Esophagus squamous epithelium (tissue), 5 donors: ENCODE measurements around the gene TSNAX. TPM values are rescaled to one million over a fixed set of nuclear protein-coding genes. Genes with fewer than 3 reads are reported as not detected.

Source experiments
- DNase-seq: peaks from one replicate; lab custom pipeline; 2025; lab: John Stamatoyannopoulos, UW
- H3K27ac ChIP-seq, 4 donors: fragments of 200-600 bp; sonication (generic); one replicate each; pipeline ENCODE4 v1.5.1; 2016 to 2019; ENCODE audit warnings: mild to moderate bottlenecking in 1 of 4
- H3K27me3 ChIP-seq, 4 donors: fragments of 200-600 bp; sonication (generic); 1 replicate in 3 of 4; 2 replicates in 1 of 4; pipeline versions ENCODE4 v1.5.1 to v1.6.0; 2017 to 2021; ENCODE audit warnings: antibody characterized with exemption in 1 of 4
- H3K36me3 ChIP-seq, 3 donors: fragments of 200-600 bp; sonication (generic); one replicate each; pipeline ENCODE4 v1.5.1; 2016 to 2019
- H3K4me1 ChIP-seq, 3 donors: fragments of 200-600 bp; sonication (generic); one replicate each; pipeline ENCODE4 v1.5.1; 2017 to 2019
- H3K4me3 ChIP-seq, 4 donors: fragments of 200-600 bp; sonication (generic); 1 replicate in 3 of 4; 2 replicates in 1 of 4; pipeline ENCODE4 v1.5.1; 2016 to 2019; ENCODE audit warnings: mild to moderate bottlenecking in 2 of 4, moderate library complexity in 1 of 4
- H3K9me3 ChIP-seq, 3 donors: fragments of 200-600 bp; sonication (generic); one replicate each; pipeline ENCODE4 v1.5.1; 2016 to 2019
- POLR2A ChIP-seq, 4 donors: fragments of 450-650 bp; IDR thresholded peaks; one replicate each; pipeline ENCODE4 v1.6.1; 2017; ENCODE audit warnings: antibody characterized with exemption in 4 of 4, mild to moderate bottlenecking in 4 of 4, moderate library complexity in 3 of 4
- WGBS, 2 donors: methylation state at CpG; one replicate each; pipeline ENCODE4 v1.1.5; 2018; 5-methylcytosine and 5-hydroxymethylcytosine counted together
- intact Hi-C: fragments of 100-400 bp; cut with DNase I; formaldehyde crosslinking; loops from one replicate; pipeline ENCODE4 v1.15.0; 2022
- total RNA-seq, 4 donors: library from RNA; depleted of rRNA; stranded (reverse); fragments of >200 nt; gene quantifications; one replicate each; pipeline ENCODE4 v1.1.0, GENCODE V29; 2016
- TF ChIP-seq, protein P1 (sequence below), 6 experiments: fragments of 450-650 bp in 4 of 6; fragments of 200-600 bp in 2 of 6; sonication (generic) in 2 of 6; IDR thresholded peaks; one replicate each; pipeline ENCODE4 v1.5.1; 2016 to 2019; ENCODE audit warnings: antibody characterized with exemption in 6 of 6, mild to moderate bottlenecking in 4 of 6, moderate library complexity in 4 of 6
- donor health status: DM: yes; HTN: yes; CAD: no.

The TSNAX gene
- total RNA-seq, 4 donors from 2014 or later = 11.6 to 28.4 (median 22.3) TPM

DNA sequence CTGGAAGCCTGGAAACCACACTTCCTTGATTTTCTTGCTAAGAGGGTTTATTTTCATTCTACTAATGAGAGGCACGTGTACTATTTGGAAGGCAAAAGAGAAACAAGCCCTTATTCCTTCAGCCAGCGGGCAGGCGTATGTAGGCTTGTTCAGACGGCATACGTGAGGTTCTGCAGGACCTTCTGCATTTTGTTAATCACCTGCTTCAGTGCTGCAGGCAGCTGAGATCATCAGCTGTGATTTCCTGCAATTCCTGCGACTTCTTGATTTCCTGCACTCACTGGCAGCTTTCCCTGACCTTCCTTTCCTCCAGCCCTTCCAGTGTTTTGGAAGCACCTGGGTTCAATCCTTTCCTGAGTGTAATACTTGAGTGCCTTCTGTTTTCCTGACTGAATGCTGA is 43.4 kb downstream of the TSNAX start:
- no peak for TF ChIP-seq POLR2A (IDR thresholded peaks at IDR 0.05)
- TF ChIP-seq, protein P1, sequence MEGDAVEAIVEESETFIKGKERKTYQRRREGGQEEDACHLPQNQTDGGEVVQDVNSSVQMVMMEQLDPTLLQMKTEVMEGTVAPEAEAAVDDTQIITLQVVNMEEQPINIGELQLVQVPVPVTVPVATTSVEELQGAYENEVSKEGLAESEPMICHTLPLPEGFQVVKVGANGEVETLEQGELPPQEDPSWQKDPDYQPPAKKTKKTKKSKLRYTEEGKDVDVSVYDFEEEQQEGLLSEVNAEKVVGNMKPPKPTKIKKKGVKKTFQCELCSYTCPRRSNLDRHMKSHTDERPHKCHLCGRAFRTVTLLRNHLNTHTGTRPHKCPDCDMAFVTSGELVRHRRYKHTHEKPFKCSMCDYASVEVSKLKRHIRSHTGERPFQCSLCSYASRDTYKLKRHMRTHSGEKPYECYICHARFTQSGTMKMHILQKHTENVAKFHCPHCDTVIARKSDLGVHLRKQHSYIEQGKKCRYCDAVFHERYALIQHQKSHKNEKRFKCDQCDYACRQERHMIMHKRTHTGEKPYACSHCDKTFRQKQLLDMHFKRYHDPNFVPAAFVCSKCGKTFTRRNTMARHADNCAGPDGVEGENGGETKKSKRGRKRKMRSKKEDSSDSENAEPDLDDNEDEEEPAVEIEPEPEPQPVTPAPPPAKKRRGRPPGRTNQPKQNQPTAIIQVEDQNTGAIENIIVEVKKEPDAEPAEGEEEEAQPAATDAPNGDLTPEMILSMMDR (IDR thresholded peaks at IDR 0.05) = no peak
- WGBS, 2 donors = 29 to 33% methylated on average over 6 of the region's 6 CpGs
- no peaks in the 10 kb centered on the region for H3K27me3 ChIP-seq
- H3K36me3 ChIP-seq = peaks cover 0 to 28% (median 0%) of the 10 kb centered on the region in 3 donors
- intact Hi-C loops = no loop called here
- no peak overlapping the region for H3K4me3 ChIP-seq
- no peak for DNase-seq
- no peaks in the 10 kb centered on the region for H3K9me3 ChIP-seq
- peak overlapping the region in 3 of 4 donors; percentile 2 to 46 (median 43) for H3K27ac ChIP-seq
- peaks cover 0 to 12% (median 0%) of the 10 kb centered on the region in 3 donors for H3K4me1 ChIP-seq

- Histone ChIP-seq H3K4me1 (peaks cover 0 to 12% (median 0%) of the 10 kb centered on the region in 3 donors), H3K27me3 (no peaks in the 10 kb centered on the region), H3K27ac (no peak overlapping the region), H3K4me3 (no peak overlapping the region), H3K36me3 (no peaks in the 10 kb centered on the region), H3K9me3 (no peaks in the 10 kb centered on the region)
- intact Hi-C loops = no loop called here
- TF ChIP-seq, protein P1 (IDR thresholded peaks at IDR 0.05) = no peak
- TF ChIP-seq POLR2A (IDR thresholded peaks at IDR 0.05) = no peak
- DNase-seq = no peak
- 86 to 93% methylated on average over 2 of the region's 2 CpGs for WGBS, 2 donors
Observed at GRCh38 chr1:231575472-231575871, 47.0 kb downstream of the TSNAX start.

GRCh38 chr1:231576804-231577718 is 48.6 kb downstream of the TSNAX start:
- intact Hi-C loops = no loop called here
- Histone ChIP-seq H3K4me3 (no peak overlapping the region), H3K36me3 (no peaks in the 10 kb centered on the region), H3K27me3 (no peaks in the 10 kb centered on the region), H3K9me3 (no peaks in the 10 kb centered on the region), H3K4me1 (peaks cover 0 to 4% (median 0%) of the 10 kb centered on the region in 3 donors), H3K27ac (no peak overlapping the region)
- WGBS, 2 donors = 83 to 86% methylated on average over 11 of the region's 11 CpGs
- TF ChIP-seq POLR2A (IDR thresholded peaks at IDR 0.05) = no peak
- TF ChIP-seq, protein P1 (IDR thresholded peaks at IDR 0.05) = no peak
- DNase-seq = no peak

- Histone ChIP-seq H3K36me3 (no peaks in the 10 kb centered on the region), H3K4me1 (no peaks in the 10 kb centered on the region), H3K4me3 (no peak overlapping the region), H3K27ac (no peak overlapping the region), H3K9me3 (no peaks in the 10 kb centered on the region), H3K27me3 (no peaks in the 10 kb centered on the region)
- intact Hi-C loops = no loop called here
- no peak for TF ChIP-seq POLR2A (IDR thresholded peaks at IDR 0.05)
- TF ChIP-seq, protein P1 (IDR thresholded peaks at IDR 0.05) = no peak
- no peak for DNase-seq
- WGBS, 2 donors = 82 to 83% methylated on average over 1 of the region's 1 CpG
Observed at GRCh38 chr1:231580874-231581273, 52.4 kb downstream of the TSNAX start.

GRCh38 chr1:231581859-231582258 is 53.4 kb downstream of the TSNAX start:
- 67% methylated on average over 2 of the region's 2 CpGs for WGBS, 2 donors
- intact Hi-C loops = no loop called here
- no peak for DNase-seq
- Histone ChIP-seq H3K27me3 (no peaks in the 10 kb centered on the region), H3K4me1 (no peaks in the 10 kb centered on the region), H3K9me3 (no peaks in the 10 kb centered on the region), H3K36me3 (no peaks in the 10 kb centered on the region), H3K4me3 (no peak overlapping the region), H3K27ac (no peak overlapping the region)
- TF ChIP-seq POLR2A (IDR thresholded peaks at IDR 0.05) = no peak
- TF ChIP-seq, protein P1 (IDR thresholded peaks at IDR 0.05) = no peak
